Body of pancreas (tissue), 4 donors: ENCODE data around the gene RBM33.
"Not testable (repeated sequence)": the region's sequence is repeated elsewhere in the genome, so short reads cannot be mapped to it uniquely, and the experiment has no call there.

Experiments
- CTCF ChIP-seq, 7 experiments: fragments of 450-650 bp in 4 of 7; fragments of 200-600 bp in 3 of 7; sonication (generic) in 3 of 7; IDR thresholded peaks; one replicate each; pipeline ENCODE4 v1.5.1; 2016 to 2019; ENCODE audit warnings: antibody characterized with exemption in 7 of 7
- POLR2A ChIP-seq, 3 donors: fragments of 450-650 bp; IDR thresholded peaks; one replicate each; pipeline ENCODE4 v1.6.1; 2016; ENCODE audit warnings: antibody characterized with exemption in 3 of 3, mild to moderate bottlenecking in 2 of 3

GRCh38 chr7:155690655-155691054 lies 46.2 kb downstream of the RBM33 start:
- not testable (repeated sequence) for TF ChIP-seq CTCF, POLR2A (IDR thresholded peaks at IDR 0.05)
